PC-9 (cell line): ENCODE results near the gene HCFC1R1. TPM values are rescaled to one million over a fixed set of nuclear protein-coding genes. Genes with fewer than 3 reads are reported as not detected.
A peak's percentile ranks its signal among the peaks of the same experiment; 100 is the strongest.

Experiments
- BruUV-seq: library from RNA; stranded (reverse); fragments of 400-500 nt; replicated peaks from 2 replicates; lab custom pipeline; 2021; lab: Mats Ljungman, UMichigan
- CTCF ChIA-PET: fragments of 300-600 bp; sonication (Branson Sonifier 250); formaldehyde crosslinking; loops from one replicate; lab custom pipeline; 2022; ENCODE audit warnings: antibody characterized with exemption; lab: Charles Lee
- POLR2A ChIA-PET: fragments of 300-600 bp; sonication (Branson Sonifier 250); formaldehyde crosslinking; loops from one replicate; lab custom pipeline; 2022; ENCODE audit warnings: antibody characterized with exemption; ENCODE audit not compliant: unreplicated experiment; lab: Charles Lee
- DNase-seq, 2 experiments: peaks; one replicate each; pipeline versions ENCODE4 v3.0.0 to v3.0.0-alpha.2; 2015 to 2022; ENCODE audit warnings: mixed read lengths in 1 of 2
- H2AFZ ChIP-seq: fragments of 200-600 bp; sonication (generic); 2 replicates; pipeline ENCODE4 v1.8.1; 2017; ENCODE audit warnings: antibody characterized with exemption
- H3F3A ChIP-seq: fragments of 200-600 bp; sonication (generic); 2 replicates; pipeline ENCODE4 v1.8.1; 2017; ENCODE audit warnings: antibody characterized with exemption, mild to moderate bottlenecking, low read depth; ENCODE audit not compliant: insufficient read depth
- H3K27ac ChIP-seq: fragments of 200-600 bp; sonication (generic); 2 replicates; pipeline ENCODE4 v1.6.1; 2016; ENCODE audit warnings: mixed run types
- H3K27me3 ChIP-seq: fragments of 200-600 bp; sonication (generic); 2 replicates; pipeline ENCODE4 v1.6.1; 2016; ENCODE audit warnings: low read depth, mixed run types; ENCODE audit not compliant: insufficient read depth
- H3K36me3 ChIP-seq: fragments of 200-600 bp; sonication (generic); 2 replicates; pipeline ENCODE4 v1.6.1; 2016; ENCODE audit warnings: low read depth, mixed run types
- H3K4me1 ChIP-seq: fragments of 200-600 bp; sonication (generic); replicated peaks from 2 replicates; pipeline ENCODE4 v1.6.1; 2016; ENCODE audit warnings: mixed run types; ENCODE audit not compliant: insufficient read depth
- H3K4me2 ChIP-seq: fragments of 200-600 bp; sonication (generic); 2 replicates; pipeline ENCODE4 v1.6.1; 2017; ENCODE audit warnings: mixed run types
- H3K4me3 ChIP-seq: fragments of 200-600 bp; sonication (generic); 2 replicates; pipeline ENCODE4 v1.6.1; 2016; ENCODE audit warnings: mixed run types
- H3K79me2 ChIP-seq: fragments of 200-600 bp; sonication (generic); 2 replicates; pipeline ENCODE4 v1.6.1; 2017; ENCODE audit warnings: low read depth, mixed run types
- H3K9me2 ChIP-seq: fragments of 200-600 bp; sonication (generic); 2 replicates; pipeline ENCODE4 v1.8.1; 2017; ENCODE audit warnings: mild to moderate bottlenecking; ENCODE audit not compliant: insufficient read depth
- H3K9me3 ChIP-seq: fragments of 200-600 bp; sonication (generic); 2 replicates; pipeline ENCODE4 v1.8.1; 2016; ENCODE audit warnings: low read depth; ENCODE audit not compliant: insufficient read depth
- H4K20me1 ChIP-seq: fragments of 200-600 bp; sonication (generic); 2 replicates; pipeline ENCODE4 v1.8.1; 2017; ENCODE audit not compliant: insufficient read depth
- CTCF ChIP-seq: fragments of 200-600 bp; sonication (generic); conservative IDR thresholded peaks from 2 replicates; pipeline ENCODE4 v1.6.1; 2017; ENCODE audit warnings: mixed run types, antibody characterized with exemption, mild to moderate bottlenecking, moderate library complexity
- EZH2 ChIP-seq: fragments of 200-600 bp; sonication (generic); IDR thresholded peaks from 2 replicates; pipeline ENCODE4 v1.8.0; 2017; ENCODE audit warnings: antibody characterized with exemption, low read depth
- intact Hi-C: fragments of 100-400 bp; cut with micrococcal nuclease; formaldehyde crosslinking; loops from one replicate; pipeline ENCODE4 v1.10.0; 2022; ENCODE audit not compliant: unreplicated experiment
- total RNA-seq: library from RNA; stranded (reverse); gene quantifications from 2 replicates; pipeline ENCODE4 v1.2.3, GENCODE V29; 2021

The HCFC1R1 gene
- total RNA-seq, 1 experiment from 2014 or later, result 118 TPM

GRCh38 chr16:3030222-3031212 is 6.8 kb upstream of the HCFC1R1 start:
- CTCF ChIA-PET, result interaction anchor here (0.6 to 2.5 kb wide), 6 partner anchors 9 to 99 kb away, joined by 3 to 16 read pairs (median 8); partner anchors contain the start of gene CLDN9
- Histone ChIP-seq H3F3A (peaks cover 52% of the 10 kb centered on the region), H3K27ac (peak overlapping the region; percentile 9; the same call in 1 of the 2 replicates), H3K4me1 (peaks cover 30% of the 10 kb centered on the region), H3K9me2 (no peaks in the 10 kb centered on the region), H4K20me1 (peaks cover 11% of the 10 kb centered on the region; the same call in 1 of the 2 replicates), H3K4me3 (no peak overlapping the region), H3K9me3 (no peaks in the 10 kb centered on the region), H2AFZ (no peak overlapping the region), H3K36me3 (0 out of 2 replicates have a peak, but pooled peaks cover 3% of the 10 kb centered on the region), H3K27me3 (no peaks in the 10 kb centered on the region), H3K79me2 (peaks cover 8% of the 10 kb centered on the region), H3K4me2 (peak overlapping the region; percentile 65)
- POLR2A ChIA-PET, result interaction anchor here (0.6 kb wide), 1 partner anchor 8 kb away, joined by 4 read pairs; no protein-coding TSS in a partner anchor
- no peak for DNase-seq
- BruUV-seq, result no TSS peak
- no peak for TF ChIP-seq CTCF
- TF ChIP-seq EZH2, result no peak
- intact Hi-C loops, result loop anchor here (1.0 kb wide), 1 partner anchor 29 kb away; no protein-coding TSS in a partner anchor

GRCh38 chr16:3029491-3030221 is 5.9 kb upstream of the HCFC1R1 start:
- Histone ChIP-seq H3K27me3 (no peaks in the 10 kb centered on the region), H3K4me1 (peaks cover 30% of the 10 kb centered on the region), H3K9me2 (no peaks in the 10 kb centered on the region), H2AFZ (no peak overlapping the region), H3K36me3 (0 out of 2 replicates have a peak, but pooled peaks cover 2% of the 10 kb centered on the region), H3K4me2 (no peak overlapping the region), H3K27ac (no peak overlapping the region), H4K20me1 (peaks cover 11% of the 10 kb centered on the region; the same call in 1 of the 2 replicates), H3K79me2 (peaks cover 8% of the 10 kb centered on the region), H3F3A (peaks cover 54% of the 10 kb centered on the region), H3K4me3 (no peak overlapping the region), H3K9me3 (no peaks in the 10 kb centered on the region)
- ChIA-PET POLR2A (no interaction called here), CTCF (interaction anchor here (0.6 kb wide), 1 partner anchor 147 kb away, joined by 5 read pairs; the partner anchor contains the start of gene FLYWCH2)
- intact Hi-C loops, result no loop called here
- DNase-seq, result no peak
- no peak for TF ChIP-seq CTCF
- no TSS peak for BruUV-seq
